Kidney epithelial cell (primary cell): ENCODE results near the gene MATCAP1. TPM values are rescaled to one million over a fixed set of nuclear protein-coding genes. Genes with fewer than 3 reads are reported as not detected.

Source experiments
- DNase-seq: peaks from one replicate; pipeline ENCODE4 v3.0.0-alpha.2; 2010; ENCODE audit warnings: low read depth
- H3K27me3 ChIP-seq: 2 replicates; pipeline ENCODE4 v1.6.0; 2011; ENCODE audit warnings: low read length; ENCODE audit not compliant: control insufficient read depth, insufficient read depth
- H3K36me3 ChIP-seq: 2 replicates; pipeline ENCODE4 v1.5.1; 2011; ENCODE audit warnings: low read length; ENCODE audit not compliant: control insufficient read depth, insufficient read depth
- H3K4me3 ChIP-seq: 2 replicates; pipeline ENCODE4 v1.5.1; 2011; ENCODE audit warnings: low read depth, mild to moderate bottlenecking, control low read depth, low read length
- total RNA-seq: library from RNA; depleted of rRNA; stranded (reverse); fragments of >200 nt; gene quantifications from 2 replicates; pipeline ENCODE4 v1.2.3, GENCODE V29; 2015
- TF ChIP-seq, protein P1 (sequence below): IDR thresholded peaks from 2 replicates; pipeline ENCODE4 v1.5.1; 2011; ENCODE audit warnings: mild to moderate bottlenecking, moderate library complexity, low read length, control low read depth, inconsistent platforms; ENCODE audit not compliant: insufficient read depth, poor library complexity, severe bottlenecking

Gene MATCAP1
- total RNA-seq, 1 donor from 2014 or later: 10.8 TPM

DNA sequence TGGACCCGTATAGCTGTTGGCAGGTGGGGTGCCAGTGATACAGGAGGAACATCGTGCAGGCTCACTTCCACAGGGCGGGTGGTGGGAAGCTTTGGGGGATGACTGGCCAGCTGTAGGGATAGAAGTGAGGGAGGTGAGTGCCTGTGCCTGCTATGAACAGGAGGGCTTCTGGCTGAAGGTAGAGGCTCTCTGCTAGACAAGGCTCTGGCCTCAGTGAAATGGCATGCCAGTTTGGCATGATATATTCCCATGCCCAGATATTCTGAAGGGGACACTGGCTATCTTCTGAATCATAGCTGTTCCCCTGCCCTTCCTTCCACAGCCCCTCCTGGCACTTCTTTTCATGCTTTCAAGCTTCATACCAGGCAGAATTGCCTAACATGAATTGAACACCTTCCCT lies 54.9 kb downstream of the MATCAP1 start:
- no peaks in the 10 kb centered on the region for H3K36me3 ChIP-seq
- no peak overlapping the region for H3K4me3 ChIP-seq
- no peak for DNase-seq
- H3K27me3 ChIP-seq: no peaks in the 10 kb centered on the region
- TF ChIP-seq, protein P1, sequence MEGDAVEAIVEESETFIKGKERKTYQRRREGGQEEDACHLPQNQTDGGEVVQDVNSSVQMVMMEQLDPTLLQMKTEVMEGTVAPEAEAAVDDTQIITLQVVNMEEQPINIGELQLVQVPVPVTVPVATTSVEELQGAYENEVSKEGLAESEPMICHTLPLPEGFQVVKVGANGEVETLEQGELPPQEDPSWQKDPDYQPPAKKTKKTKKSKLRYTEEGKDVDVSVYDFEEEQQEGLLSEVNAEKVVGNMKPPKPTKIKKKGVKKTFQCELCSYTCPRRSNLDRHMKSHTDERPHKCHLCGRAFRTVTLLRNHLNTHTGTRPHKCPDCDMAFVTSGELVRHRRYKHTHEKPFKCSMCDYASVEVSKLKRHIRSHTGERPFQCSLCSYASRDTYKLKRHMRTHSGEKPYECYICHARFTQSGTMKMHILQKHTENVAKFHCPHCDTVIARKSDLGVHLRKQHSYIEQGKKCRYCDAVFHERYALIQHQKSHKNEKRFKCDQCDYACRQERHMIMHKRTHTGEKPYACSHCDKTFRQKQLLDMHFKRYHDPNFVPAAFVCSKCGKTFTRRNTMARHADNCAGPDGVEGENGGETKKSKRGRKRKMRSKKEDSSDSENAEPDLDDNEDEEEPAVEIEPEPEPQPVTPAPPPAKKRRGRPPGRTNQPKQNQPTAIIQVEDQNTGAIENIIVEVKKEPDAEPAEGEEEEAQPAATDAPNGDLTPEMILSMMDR: no peak

DNA sequence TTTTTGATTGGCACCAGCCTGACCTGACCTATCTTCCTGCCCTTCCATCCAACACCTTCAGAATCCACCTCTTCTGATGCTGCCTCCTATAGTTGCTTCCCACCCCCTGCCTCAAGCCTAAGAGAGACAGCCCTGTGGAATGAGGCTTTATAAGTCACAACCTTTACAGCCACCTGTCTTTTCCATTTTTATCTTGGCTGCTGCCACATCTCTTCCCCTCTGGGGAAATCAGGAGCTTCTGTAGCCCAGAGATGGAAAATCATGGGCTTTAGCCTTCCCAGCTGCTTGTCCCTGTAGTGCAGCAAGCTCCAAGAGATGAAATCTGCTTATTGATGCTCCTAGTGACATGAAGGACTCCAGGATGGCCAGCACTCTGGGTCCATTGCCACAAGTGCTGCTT lies 55.3 kb downstream of the MATCAP1 start:
- no peak overlapping the region for H3K4me3 ChIP-seq
- DNase-seq: no peak
- H3K27me3 ChIP-seq: no peaks in the 10 kb centered on the region
- H3K36me3 ChIP-seq: no peaks in the 10 kb centered on the region
- TF ChIP-seq, protein P1: no peak

Other genes starting within 250 kb of the MATCAP1 start
- gene CIAO2B, start 249.6 kb downstream of the MATCAP1 start, total RNA-seq: 156 and 164 TPM in 2 replicates
- 44.4 and 48.0 TPM in 2 replicates for gene CES2, start 248.4 kb downstream of the MATCAP1 start, total RNA-seq
- 0.07 TPM in 1 of 2 replicates, not detected in the other for gene CES3, start 222.7 kb downstream of the MATCAP1 start, total RNA-seq
- 1.3 and 2.3 TPM in 2 replicates for gene CES4A, start 195.4 kb downstream of the MATCAP1 start, total RNA-seq
- gene CBFB, start 154.8 kb downstream of the MATCAP1 start, total RNA-seq: 57.4 and 64.5 TPM in 2 replicates
- gene PHAF1, start 74.0 kb downstream of the MATCAP1 start, total RNA-seq: 23.1 and 24.6 TPM in 2 replicates
- gene B3GNT9, start 33.0 kb downstream of the MATCAP1 start, total RNA-seq: 1.5 and 2.4 TPM in 2 replicates
- 30.0 and 36.3 TPM in 2 replicates for gene TRADD, start 24.1 kb downstream of the MATCAP1 start, total RNA-seq
- gene FBXL8, start 24.0 kb downstream of the MATCAP1 start, total RNA-seq: 6.6 and 9.6 TPM in 2 replicates
- gene HSF4, start 19.2 kb downstream of the MATCAP1 start, total RNA-seq: 1.5 and 5.5 TPM in 2 replicates
- 23.9 and 28.3 TPM in 2 replicates for gene NOL3, start 13.4 kb downstream of the MATCAP1 start, total RNA-seq
- 0.21 and 0.25 TPM in 2 replicates for gene EXOC3L1, start 6.2 kb upstream of the MATCAP1 start, total RNA-seq
- 84.9 and 109 TPM in 2 replicates for gene E2F4, start 8.2 kb upstream of the MATCAP1 start, total RNA-seq
- gene ELMO3, start 15.2 kb upstream of the MATCAP1 start, total RNA-seq: 5.2 and 5.9 TPM in 2 replicates
- 55.9 and 59.3 TPM in 2 replicates for gene TMEM208, start 43.2 kb upstream of the MATCAP1 start, total RNA-seq
- 3.8 and 11.4 TPM in 2 replicates for gene FHOD1, start 63.5 kb upstream of the MATCAP1 start, total RNA-seq
- 0.07 TPM in 1 of 2 replicates, not detected in the other for gene SLC9A5, start 65.0 kb upstream of the MATCAP1 start, total RNA-seq
- 9.7 and 19.7 TPM in 2 replicates for gene PLEKHG4, start 95.6 kb upstream of the MATCAP1 start, total RNA-seq
- 0.08 and 0.21 TPM in 2 replicates for gene KCTD19, start 142.8 kb upstream of the MATCAP1 start, total RNA-seq
- gene LRRC36, start 142.9 kb upstream of the MATCAP1 start, total RNA-seq: 0.41 and 0.54 TPM in 2 replicates
- gene TPPP3, start 209.5 kb upstream of the MATCAP1 start, total RNA-seq: 0.46 and 1.4 TPM in 2 replicates
- gene ZDHHC1, start 232.5 kb upstream of the MATCAP1 start, total RNA-seq: 9.5 and 11.3 TPM in 2 replicates
- 0.96 and 5.8 TPM in 2 replicates for gene HSD11B2, start 247.2 kb upstream of the MATCAP1 start, total RNA-seq